ENCODE results near the gene ARHGEF1. TPM values are rescaled to one million over a fixed set of nuclear protein-coding genes. Genes with fewer than 3 reads are reported as not detected.

Gene ARHGEF1
- total and polyA plus RNA-seq, 2 experiments from 2014 or later: 40.1 to 49.9 TPM

DNA sequence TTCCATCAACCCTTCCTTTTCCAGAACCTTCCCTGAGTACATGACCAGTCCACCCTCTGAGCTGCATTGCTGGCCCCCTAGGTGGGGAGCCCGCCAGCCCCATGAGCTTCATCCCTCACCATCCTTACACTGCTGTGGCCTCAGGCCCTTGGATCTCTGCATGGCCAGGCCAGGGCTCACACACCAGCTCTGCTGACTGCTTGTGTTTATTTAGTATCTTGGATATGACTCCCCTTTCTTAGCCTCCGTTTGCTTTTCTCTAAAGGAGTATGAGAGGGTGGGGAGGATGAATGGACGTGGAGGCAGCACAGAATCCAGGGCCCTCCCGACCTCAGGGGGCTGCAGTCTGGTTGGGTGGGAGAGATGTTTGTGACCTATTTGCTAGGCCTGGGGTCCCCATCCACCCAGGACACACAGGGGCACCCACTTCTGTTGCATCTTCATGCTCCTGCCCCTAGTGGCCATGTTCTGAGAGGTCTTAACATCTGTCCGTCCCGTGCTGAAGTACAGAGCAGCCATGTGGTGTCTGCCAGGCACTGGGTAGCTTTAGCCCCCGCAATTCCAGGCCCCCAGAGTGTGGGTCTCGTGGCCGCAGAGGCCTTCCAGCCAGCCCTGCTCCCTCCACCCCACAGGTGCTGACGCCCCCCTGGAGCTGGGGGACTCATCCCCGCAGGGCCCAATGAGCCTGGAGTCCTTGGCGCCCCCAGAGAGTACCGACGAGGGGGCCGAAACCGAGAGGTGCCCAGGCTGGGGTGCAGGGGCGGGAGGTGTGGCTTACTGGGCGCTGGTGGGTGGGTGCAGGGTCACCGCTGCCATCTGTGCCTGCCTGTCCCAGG, 13.0 kb downstream of the ARHGEF1 start:
- no peaks in the 10 kb centered on the region for H3K4me1 ChIP-seq (ENCODE audit: low read depth)
- no peak overlapping the region for H3K4me3 ChIP-seq
- no peaks in the 10 kb centered on the region for H3K9me3 ChIP-seq (ENCODE audit: low read depth)
- no peaks in the 10 kb centered on the region for H3K27me3 ChIP-seq
- DNase-seq (ENCODE audit: low read depth in 1 of 2, low spot score in 1 of 2): no peak
- H3K36me3 ChIP-seq: no peaks in the 10 kb centered on the region
- H3K27ac ChIP-seq: no peak overlapping the region
- TF ChIP-seq CTCF (IDR thresholded peaks at IDR 0.05; ENCODE audit: low read depth, low read length): peak; percentile 23

- Histone ChIP-seq H3K36me3 (peaks cover 2% of the 10 kb centered on the region), H3K9me3 (ENCODE audit: low read depth) (no peaks in the 10 kb centered on the region), H3K4me3 (no peak overlapping the region), H3K27ac (no peak overlapping the region), H3K27me3 (no peaks in the 10 kb centered on the region), H3K4me1 (ENCODE audit: low read depth) (no peaks in the 10 kb centered on the region)
- no peak for DNase-seq (ENCODE audit: low read depth in 1 of 2, low spot score in 1 of 2)
- TF ChIP-seq CTCF (IDR thresholded peaks at IDR 0.05; ENCODE audit: low read depth, low read length): no peak
Measured at GRCh38 chr19:41896581-41896942, 13.6 kb downstream of the ARHGEF1 start.

- Histone ChIP-seq H3K27ac (no peak overlapping the region), H3K36me3 (peaks cover 4% of the 10 kb centered on the region), H3K4me3 (no peak overlapping the region), H3K4me1 (ENCODE audit: low read depth) (no peaks in the 10 kb centered on the region), H3K9me3 (ENCODE audit: low read depth) (no peaks in the 10 kb centered on the region), H3K27me3 (no peaks in the 10 kb centered on the region)
- TF ChIP-seq CTCF (IDR thresholded peaks at IDR 0.05; ENCODE audit: low read depth, low read length): no peak
- DNase-seq (ENCODE audit: low read depth in 1 of 2, low spot score in 1 of 2): no peak
Measured at GRCh38 chr19:41897181-41897580, 14.2 kb downstream of the ARHGEF1 start.

GRCh38 chr19:41897820-41898219, 14.8 kb downstream of the ARHGEF1 start:
- H3K27ac ChIP-seq: no peak overlapping the region
- no peaks in the 10 kb centered on the region for H3K27me3 ChIP-seq
- H3K4me3 ChIP-seq: no peak overlapping the region
- H3K36me3 ChIP-seq: peaks cover 4% of the 10 kb centered on the region
- H3K9me3 ChIP-seq (ENCODE audit: low read depth): no peaks in the 10 kb centered on the region
- H3K4me1 ChIP-seq (ENCODE audit: low read depth): no peaks in the 10 kb centered on the region
- TF ChIP-seq CTCF (IDR thresholded peaks at IDR 0.05; ENCODE audit: low read depth, low read length): no peak
- DNase-seq (ENCODE audit: low read depth in 1 of 2, low spot score in 1 of 2): no peak

DNA sequence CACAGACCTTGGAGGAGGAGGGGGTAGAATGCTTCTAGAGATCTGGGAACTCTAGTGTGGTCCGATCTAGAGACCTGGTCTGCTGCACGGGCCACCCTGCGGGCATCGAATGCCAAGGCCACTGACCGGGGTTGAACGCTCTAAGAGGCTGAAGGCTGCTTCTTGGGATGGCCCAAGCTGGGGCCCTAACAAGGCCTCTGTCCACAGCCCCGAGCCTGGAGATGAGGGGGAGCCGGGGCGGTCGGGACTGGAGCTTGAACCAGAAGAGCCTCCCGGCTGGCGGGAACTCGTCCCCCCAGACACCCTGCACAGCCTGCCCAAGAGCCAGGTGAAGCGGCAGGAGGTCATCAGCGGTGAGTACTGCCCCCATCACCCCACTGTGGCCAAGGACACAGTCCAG, 15.3 kb downstream of the ARHGEF1 start:
- Histone ChIP-seq H3K27me3 (no peaks in the 10 kb centered on the region), H3K9me3 (ENCODE audit: low read depth) (no peaks in the 10 kb centered on the region), H3K4me1 (ENCODE audit: low read depth) (no peaks in the 10 kb centered on the region), H3K36me3 (peaks cover 7% of the 10 kb centered on the region), H3K27ac (no peak overlapping the region), H3K4me3 (no peak overlapping the region)
- DNase-seq (ENCODE audit: low read depth in 1 of 2, low spot score in 1 of 2): no peak
- TF ChIP-seq CTCF (IDR thresholded peaks at IDR 0.05; ENCODE audit: low read depth, low read length): no peak
